IMR-90 (cell line): Measurements from ENCODE around the gene ACOXL.

Source experiments
- BHLHE40 ChIP-seq: fragments of 150-350 bp; IDR thresholded peaks from 2 replicates; pipeline ENCODE4 v1.6.1; 2016; ENCODE audit warnings: mild to moderate bottlenecking, low read depth, low read length
- CTCF ChIP-seq: conservative IDR thresholded peaks from 2 replicates; pipeline ENCODE4 v1.5.1; 2012; ENCODE audit warnings: mild to moderate bottlenecking, low read depth, low read length, improper control_type of control experiment
- MAFK ChIP-seq: IDR thresholded peaks from 2 replicates; pipeline ENCODE4 v1.6.1; 2012; ENCODE audit warnings: low read depth, low read length, improper control_type of control experiment
- POLR2A ChIP-seq: IDR thresholded peaks from 2 replicates; pipeline ENCODE4 v1.6.1; 2012; ENCODE audit warnings: mild to moderate bottlenecking, low read depth, low read length
- RAD21 ChIP-seq: IDR thresholded peaks from 2 replicates; pipeline ENCODE4 v1.6.1; 2012; ENCODE audit warnings: low read length, improper control_type of control experiment

DNA sequence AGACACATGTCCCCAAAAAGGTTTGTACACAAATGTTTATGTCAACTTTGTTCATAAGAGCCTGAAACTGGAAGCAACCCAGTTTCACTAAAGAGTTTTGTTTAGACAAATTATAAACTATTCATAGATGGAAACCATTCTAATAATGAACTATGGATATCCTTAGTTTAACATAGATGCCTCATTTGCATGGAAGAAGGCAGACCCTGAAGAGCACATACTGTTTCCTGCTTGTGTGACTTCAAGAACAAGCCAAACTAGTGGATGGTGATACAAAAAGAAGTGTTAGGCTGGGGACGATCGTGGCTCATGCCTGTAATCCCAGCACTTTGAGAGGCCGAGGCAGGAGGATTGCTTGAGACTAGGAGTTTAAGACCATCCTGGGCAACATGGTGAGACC is 48.1 kb downstream of the ACOXL start:
- TF ChIP-seq CTCF: no peak
- TF ChIP-seq POLR2A: no peak
- no peak for TF ChIP-seq BHLHE40
- no peak for TF ChIP-seq MAFK
- no peak for TF ChIP-seq RAD21
